ENCODE measurements around the gene ZNF423.
"Not testable (repeated sequence)": the region's sequence is repeated elsewhere in the genome, so short reads cannot be mapped to it uniquely, and the experiment has no call there.

Gene ZNF423

GRCh38 chr16:49696414-49697101 lies 159.4 kb downstream of the ZNF423 start:
- no peak for DNase-seq (ENCODE audit: low spot score)

GRCh38 chr16:49695782-49696413 lies 160.0 kb downstream of the ZNF423 start:
- no peak for DNase-seq (ENCODE audit: low spot score)

- no peak for DNase-seq (ENCODE audit: low spot score)
Observed at GRCh38 chr16:49693445-49693844, 162.5 kb downstream of the ZNF423 start.

- DNase-seq (ENCODE audit: low spot score) = no peak
Observed at GRCh38 chr16:49690778-49691177, 165.1 kb downstream of the ZNF423 start.

- DNase-seq (ENCODE audit: low spot score) = no peak
Observed at GRCh38 chr16:49688036-49688697, 167.7 kb downstream of the ZNF423 start.

GRCh38 chr16:49687476-49688002 lies 168.4 kb downstream of the ZNF423 start:
- no peak for DNase-seq (ENCODE audit: low spot score)

GRCh38 chr16:49684696-49685095 lies 171.2 kb downstream of the ZNF423 start:
- DNase-seq (ENCODE audit: low spot score) = no peak

GRCh38 chr16:49682577-49683165 lies 173.2 kb downstream of the ZNF423 start:
- no peak for DNase-seq (ENCODE audit: low spot score)

GRCh38 chr16:49681217-49681883 lies 174.6 kb downstream of the ZNF423 start:
- no peak for DNase-seq (ENCODE audit: low spot score)

GRCh38 chr16:49679095-49679494 lies 176.8 kb downstream of the ZNF423 start:
- no peak for DNase-seq (ENCODE audit: low spot score)

- not testable (repeated sequence) for DNase-seq (ENCODE audit: low spot score)
Observed at GRCh38 chr16:49677661-49678060, 178.3 kb downstream of the ZNF423 start.

- no peak for DNase-seq (ENCODE audit: low spot score)
Observed at GRCh38 chr16:49675413-49675812, 180.5 kb downstream of the ZNF423 start.

- DNase-seq (ENCODE audit: low spot score) = no peak
Observed at GRCh38 chr16:49674990-49675389, 180.9 kb downstream of the ZNF423 start.

GRCh38 chr16:49674351-49674851 lies 181.5 kb downstream of the ZNF423 start:
- DNase-seq (ENCODE audit: low spot score) = no peak

GRCh38 chr16:49673442-49673841 lies 182.5 kb downstream of the ZNF423 start:
- DNase-seq (ENCODE audit: low spot score) = no peak

GRCh38 chr16:49672753-49673152 lies 183.2 kb downstream of the ZNF423 start:
- no peak for DNase-seq (ENCODE audit: low spot score)

GRCh38 chr16:49671333-49671732 lies 184.6 kb downstream of the ZNF423 start:
- no peak for DNase-seq (ENCODE audit: low spot score)

GRCh38 chr16:49670627-49671026 lies 185.3 kb downstream of the ZNF423 start:
- DNase-seq (ENCODE audit: low spot score) = no peak

- DNase-seq (ENCODE audit: low spot score) = no peak
Observed at GRCh38 chr16:49665482-49666230, 190.3 kb downstream of the ZNF423 start.

GRCh38 chr16:49664221-49665215 lies 191.4 kb downstream of the ZNF423 start:
- DNase-seq (ENCODE audit: low spot score) = no peak

All from germinal center (tissue), 1 donor.